Gastrocnemius medialis (tissue), 4 donors: Measurements from ENCODE around the gene HES7. TPM values are rescaled to one million over a fixed set of nuclear protein-coding genes. Genes with fewer than 3 reads are reported as not detected.
"Not testable (repeated sequence)": the region's sequence is repeated elsewhere in the genome, so short reads cannot be mapped to it uniquely, and the experiment has no call there.

Experiments used
- ATAC-seq, 2 donors: fragments of 150-250 bp; one replicate each; pipeline ENCODE4 v1.9.1; 2016
- DNase-seq, 2 donors: peaks; one replicate each; pipeline ENCODE4 v3.0.0-alpha.2; 2019
- H3K27ac ChIP-seq, 4 donors: fragments of 200-600 bp; sonication (generic); 1 replicate in 1 of 4; 2 replicates in 3 of 4; pipeline ENCODE4 v1.5.1; 2016 to 2018; ENCODE audit warnings: mild to moderate bottlenecking in 2 of 4, moderate library complexity in 1 of 4
- H3K27me3 ChIP-seq, 3 donors: fragments of 200-600 bp; sonication (generic) in 2 of 3; 1 replicate in 1 of 3; 2 replicates in 2 of 3; pipeline versions ENCODE4 v1.5.1 to v1.6.0; 2016 to 2019; ENCODE audit warnings: mild to moderate bottlenecking in 1 of 3, moderate library complexity in 1 of 3
- H3K36me3 ChIP-seq, 2 donors: fragments of 200-600 bp; sonication (generic) in 1 of 2; one replicate each; pipeline ENCODE4 v1.5.1; 2017 to 2018
- H3K4me1 ChIP-seq, 2 donors: fragments of 200-600 bp; sonication (generic) in 1 of 2; one replicate each; pipeline ENCODE4 v1.5.1; 2016 to 2017; ENCODE audit warnings: mild to moderate bottlenecking in 2 of 2
- H3K4me3 ChIP-seq, 4 donors: fragments of 200-600 bp; sonication (generic) in 3 of 4; 1 replicate in 1 of 4; 2 replicates in 3 of 4; pipeline ENCODE4 v1.5.1; 2016 to 2019; ENCODE audit warnings: mild to moderate bottlenecking in 2 of 4
- H3K9me3 ChIP-seq, 3 donors: fragments of 200-600 bp; sonication (generic) in 2 of 3; 1 replicate in 1 of 3; 2 replicates in 2 of 3; pipeline ENCODE4 v1.5.1; 2016 to 2019
- CTCF ChIP-seq, 5 experiments: fragments of 450-650 bp in 3 of 5; fragments of 200-600 bp in 2 of 5; sonication (generic) in 2 of 5; IDR thresholded peaks in 4 of 5; conservative IDR thresholded peaks in 1 of 5; 1 replicate in 4 of 5; 2 replicates in 1 of 5; pipeline ENCODE4 v1.5.1; 2016 to 2019; ENCODE audit warnings: antibody characterized with exemption in 5 of 5, mild to moderate bottlenecking in 3 of 5, moderate library complexity in 3 of 5
- POLR2A ChIP-seq, 2 donors: fragments of 450-650 bp; IDR thresholded peaks; one replicate each; pipeline ENCODE4 v1.6.1; 2017; ENCODE audit warnings: antibody characterized with exemption in 2 of 2, mild to moderate bottlenecking in 2 of 2, moderate library complexity in 2 of 2
- in situ Hi-C, 4 donors: fragments of 200-750 bp; cut with MboI; loops; one replicate each; pipeline versions ENCODE4 v1.15.0 to v1.8.0; 2017; ENCODE audit warnings: low sequenced_read_pairs in 4 of 4
- intact Hi-C: fragments of 100-400 bp; cut with DNase I; formaldehyde crosslinking; loops from one replicate; pipeline ENCODE4 v1.15.1; 2023; ENCODE audit warnings: low total_unique reads
- total RNA-seq, 4 donors: library from RNA; depleted of rRNA; stranded (reverse); fragments of >200 nt; gene quantifications; one replicate each; pipeline versions ENCODE4 v1.1.0 to v1.2.3, GENCODE V29; 2016

HES7 gene
- total RNA-seq, 4 donors from 2014 or later, result not detected

GRCh38 chr17:8079291-8080207 lies 44.4 kb downstream of the HES7 start:
- no peak for TF ChIP-seq POLR2A (IDR thresholded peaks at IDR 0.05)
- TF ChIP-seq CTCF (IDR thresholded peaks at IDR 0.05 in 4 of 5, conservative IDR thresholded peaks at IDR 0.05 in 1 of 5), result peak; percentile 68 to 93 (median 84)
- Histone ChIP-seq H3K36me3 (no peaks in the 10 kb centered on the region), H3K27me3 (peaks cover 42 to 58% (median 57%) of the 10 kb centered on the region in 3 donors), H3K4me1 (peaks cover 4 to 13% of the 10 kb centered on the region in 2 donors), H3K9me3 (no peaks in the 10 kb centered on the region), H3K4me3 (peak overlapping the region; percentile 49 to 72 (median 53)), H3K27ac (no peak overlapping the region)
- DNase-seq (peak; percentile 15 to 38), ATAC-seq (peak; percentile 91 to 94)
- intact Hi-C loops (loop anchor here (2.0 to 10.0 kb wide), 2 partner anchors 19 to 215 kb away; partner anchors contain the start of gene SLC25A35), in situ Hi-C loops (loop anchor here in 3 of 4 donors (25.0 kb wide), 2 partner anchors 208 to 233 kb away; partner anchors contain the start of genes ARHGEF15 (in 2 of the 3), RANGRF (in 1 of the 3) and SLC25A35 (in 1 of the 3))

DNA sequence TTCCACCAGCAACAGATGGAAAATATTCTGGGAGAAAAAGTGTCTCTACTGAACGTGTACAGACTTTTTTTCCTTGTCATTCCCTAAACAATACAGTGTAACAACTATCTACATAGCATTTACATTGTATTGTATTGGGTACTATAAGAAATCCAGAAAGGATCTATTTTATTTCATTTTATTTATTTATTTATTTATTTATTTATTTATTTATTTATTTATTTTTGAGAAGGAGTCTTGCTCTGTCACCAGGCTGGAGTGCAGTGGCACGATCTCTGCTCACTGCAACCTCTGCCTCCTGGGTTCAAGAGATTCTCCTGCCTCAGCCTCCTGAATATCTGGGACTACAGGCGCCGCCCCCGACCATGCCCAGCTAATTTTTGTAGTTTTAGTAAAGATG lies 46.0 kb downstream of the HES7 start:
- not testable (repeated sequence) for H3K36me3 ChIP-seq, DNase-seq, H3K4me3 ChIP-seq, ATAC-seq, H3K9me3 ChIP-seq, H3K27ac ChIP-seq
- H3K4me1 ChIP-seq, result peaks cover 4 to 22% of the 10 kb centered on the region in 2 donors
- peaks cover 58 to 73% (median 72%) of the 10 kb centered on the region in 3 donors for H3K27me3 ChIP-seq
- in situ Hi-C loops, result loop anchor here in 3 of 4 donors (25.0 kb wide), 2 partner anchors 209 to 234 kb away; partner anchors contain the start of genes ARHGEF15 (in 2 of the 3), RANGRF (in 1 of the 3) and SLC25A35 (in 1 of the 3)
- intact Hi-C loops, result loop anchor here (2.0 kb wide), 1 partner anchor 17 kb away; no protein-coding TSS in a partner anchor

- TF ChIP-seq CTCF (IDR thresholded peaks at IDR 0.05 in 4 of 5, conservative IDR thresholded peaks at IDR 0.05 in 1 of 5), result no peak
- no peak for TF ChIP-seq POLR2A (IDR thresholded peaks at IDR 0.05)
- H3K27me3 ChIP-seq, result peaks cover 71 to 84% (median 77%) of the 10 kb centered on the region in 3 donors
- H3K9me3 ChIP-seq, result no peaks in the 10 kb centered on the region
- no peak overlapping the region for H3K4me3 ChIP-seq
- no peak overlapping the region for H3K27ac ChIP-seq
- H3K36me3 ChIP-seq, result no peaks in the 10 kb centered on the region
- in situ Hi-C loops, result loop anchor here in 3 of 4 donors (25.0 kb wide), 2 partner anchors 211 to 236 kb away; partner anchors contain the start of genes ARHGEF15 (in 2 of the 3), RANGRF (in 1 of the 3) and SLC25A35 (in 1 of the 3)
- H3K4me1 ChIP-seq, result peaks cover 4 to 31% of the 10 kb centered on the region in 2 donors
- ATAC-seq (no peak), DNase-seq (no peak)
- intact Hi-C loops, result no loop called here
Observed at GRCh38 chr17:8076502-8077266, 47.2 kb downstream of the HES7 start.

- no peaks in the 10 kb centered on the region for H3K9me3 ChIP-seq
- DNase-seq (no peak), ATAC-seq (no peak)
- H3K36me3 ChIP-seq, result no peaks in the 10 kb centered on the region
- H3K4me3 ChIP-seq, result no peak overlapping the region
- in situ Hi-C loops, result loop anchor here in 3 of 4 donors (25.0 kb wide), 2 partner anchors 212 to 237 kb away; partner anchors contain the start of genes ARHGEF15 (in 2 of the 3), RANGRF (in 1 of the 3) and SLC25A35 (in 1 of the 3)
- intact Hi-C loops, result no loop called here
- TF ChIP-seq POLR2A (IDR thresholded peaks at IDR 0.05) (no peak), CTCF (IDR thresholded peaks at IDR 0.05 in 4 of 5, conservative IDR thresholded peaks at IDR 0.05 in 1 of 5) (no peak)
- peaks cover 4 to 31% of the 10 kb centered on the region in 2 donors for H3K4me1 ChIP-seq
- peaks cover 73 to 85% (median 77%) of the 10 kb centered on the region in 3 donors for H3K27me3 ChIP-seq
- H3K27ac ChIP-seq, result no peak overlapping the region
Observed at GRCh38 chr17:8075574-8076342, 48.1 kb downstream of the HES7 start.
